Mesenchymal stem cell (in vitro differentiated cells and primary cell): Measurements from ENCODE around the gene CCDC85C.
A peak's percentile ranks its signal among the peaks of the same experiment; 100 is the strongest.

Experiments
- DNase-seq: peaks from one replicate; pipeline ENCODE4 v3.0.0-alpha.2; 2013
- H2AFZ ChIP-seq: one replicate; pipeline ENCODE4 v1.6.1; 2013; ENCODE audit warnings: low read depth, mild to moderate bottlenecking, control low read depth, inconsistent platforms, low read length, moderate library complexity
- H2AK5ac ChIP-seq: 2 replicates; pipeline ENCODE4 v1.6.1; 2013; ENCODE audit warnings: low read length, moderate library complexity, mild to moderate bottlenecking, inconsistent platforms; ENCODE audit not compliant: severe bottlenecking
- H2BK120ac ChIP-seq: one replicate; pipeline ENCODE4 v1.6.1; 2013; ENCODE audit warnings: low read depth, mild to moderate bottlenecking, inconsistent platforms, low read length, moderate library complexity
- H2BK12ac ChIP-seq, 2 experiments: one replicate each; pipeline ENCODE4 v1.6.1; 2013; ENCODE audit warnings: inconsistent platforms in 2 of 2, low read length in 2 of 2, mild to moderate bottlenecking in 2 of 2, moderate library complexity in 2 of 2, control low read depth in 1 of 2
- H2BK15ac ChIP-seq: one replicate; pipeline ENCODE4 v1.6.1; 2013; ENCODE audit warnings: mild to moderate bottlenecking, low read depth, inconsistent platforms; ENCODE audit not compliant: poor library complexity, severe bottlenecking
- H2BK5ac ChIP-seq: 2 replicates; pipeline ENCODE4 v1.6.1; 2013; ENCODE audit warnings: low read depth, mild to moderate bottlenecking, low read length, control low read depth, inconsistent platforms; ENCODE audit not compliant: poor library complexity, severe bottlenecking
- H3K14ac ChIP-seq, 2 experiments: one replicate each; pipeline ENCODE4 v1.6.1; 2013; ENCODE audit warnings: inconsistent platforms in 2 of 2, low read length in 2 of 2, control low read depth in 1 of 2, mild to moderate bottlenecking in 1 of 2, moderate library complexity in 1 of 2
- H3K18ac ChIP-seq, 2 experiments: one replicate each; pipeline ENCODE4 v1.6.1; 2013; ENCODE audit warnings: inconsistent platforms in 2 of 2, low read length in 2 of 2, control low read depth in 1 of 2, low read depth in 1 of 2, mild to moderate bottlenecking in 1 of 2
- H3K23ac ChIP-seq, 2 experiments: one replicate each; pipeline ENCODE4 v1.6.1; 2013; ENCODE audit warnings: inconsistent platforms in 2 of 2, low read length in 2 of 2, mild to moderate bottlenecking in 2 of 2, moderate library complexity in 2 of 2, control low read depth in 1 of 2
- H3K27ac ChIP-seq: 2 replicates; pipeline ENCODE4 v1.5.1; 2013; ENCODE audit warnings: mild to moderate bottlenecking, moderate library complexity, low read length, control low read depth, inconsistent platforms; ENCODE audit not compliant: poor library complexity, severe bottlenecking
- H3K27me3 ChIP-seq, 2 experiments: 2 replicates each; pipeline versions ENCODE4 v1.6.1 to v1.7.0; 2013; ENCODE audit warnings: low read length in 2 of 2, mild to moderate bottlenecking in 2 of 2, moderate library complexity in 2 of 2, control low read depth in 1 of 2, inconsistent platforms in 1 of 2; ENCODE audit not compliant: control insufficient read depth in 1 of 2, insufficient read depth in 1 of 2
- H3K36me3 ChIP-seq, 2 experiments: 2 replicates each; pipeline versions ENCODE4 v1.6.1 to v1.7.0; 2013; ENCODE audit warnings: low read length in 2 of 2, control low read depth in 1 of 2, inconsistent platforms in 1 of 2, low read depth in 1 of 2, mild to moderate bottlenecking in 1 of 2; ENCODE audit not compliant: insufficient read depth in 2 of 2, control insufficient read depth in 1 of 2
- H3K4ac ChIP-seq, 2 experiments: one replicate each; pipeline ENCODE4 v1.6.1; 2013; ENCODE audit warnings: inconsistent platforms in 2 of 2, low read length in 2 of 2, mild to moderate bottlenecking in 2 of 2, moderate library complexity in 2 of 2, control low read depth in 1 of 2, low read depth in 1 of 2
- H3K4me1 ChIP-seq: 2 replicates; pipeline ENCODE4 v1.6.1; 2013; ENCODE audit warnings: low read depth, low read length, control low read depth; ENCODE audit not compliant: control insufficient read depth, insufficient read depth
- H3K4me2 ChIP-seq: 2 replicates; pipeline ENCODE4 v1.6.1; 2013; ENCODE audit warnings: low read length, mild to moderate bottlenecking, inconsistent platforms; ENCODE audit not compliant: poor library complexity, severe bottlenecking
- H3K4me3 ChIP-seq, 2 experiments: 2 replicates each; pipeline versions ENCODE4 v1.5.1 to v1.7.0; 2013; ENCODE audit warnings: low read length in 2 of 2, mild to moderate bottlenecking in 2 of 2, control low read depth in 1 of 2, low read depth in 1 of 2; ENCODE audit not compliant: insufficient read depth in 1 of 2
- H3K79me1 ChIP-seq: replicated peaks from 2 replicates; pipeline ENCODE4 v1.6.1; 2013; ENCODE audit warnings: mild to moderate bottlenecking, control low read depth, low read length, inconsistent platforms; ENCODE audit not compliant: poor library complexity, severe bottlenecking
- H3K9ac ChIP-seq: 2 replicates; pipeline ENCODE4 v1.7.0; 2013; ENCODE audit warnings: mild to moderate bottlenecking, low read length, moderate library complexity
- H3K9me3 ChIP-seq: 2 replicates; pipeline ENCODE4 v1.7.0; 2013; ENCODE audit warnings: mild to moderate bottlenecking, low read length; ENCODE audit not compliant: control insufficient read depth
- H4K8ac ChIP-seq: one replicate; pipeline ENCODE4 v1.6.1; 2013; ENCODE audit warnings: inconsistent platforms, mild to moderate bottlenecking, low read length, moderate library complexity
- H4K91ac ChIP-seq: one replicate; pipeline ENCODE4 v1.6.1; 2013; ENCODE audit warnings: mild to moderate bottlenecking, low read length, inconsistent platforms
- WGBS: methylation state at CpG from one replicate; pipeline ENCODE4 v1.1.7; 2013; ENCODE audit warnings: mixed read lengths; 5-methylcytosine and 5-hydroxymethylcytosine counted together

CCDC85C gene

DNA sequence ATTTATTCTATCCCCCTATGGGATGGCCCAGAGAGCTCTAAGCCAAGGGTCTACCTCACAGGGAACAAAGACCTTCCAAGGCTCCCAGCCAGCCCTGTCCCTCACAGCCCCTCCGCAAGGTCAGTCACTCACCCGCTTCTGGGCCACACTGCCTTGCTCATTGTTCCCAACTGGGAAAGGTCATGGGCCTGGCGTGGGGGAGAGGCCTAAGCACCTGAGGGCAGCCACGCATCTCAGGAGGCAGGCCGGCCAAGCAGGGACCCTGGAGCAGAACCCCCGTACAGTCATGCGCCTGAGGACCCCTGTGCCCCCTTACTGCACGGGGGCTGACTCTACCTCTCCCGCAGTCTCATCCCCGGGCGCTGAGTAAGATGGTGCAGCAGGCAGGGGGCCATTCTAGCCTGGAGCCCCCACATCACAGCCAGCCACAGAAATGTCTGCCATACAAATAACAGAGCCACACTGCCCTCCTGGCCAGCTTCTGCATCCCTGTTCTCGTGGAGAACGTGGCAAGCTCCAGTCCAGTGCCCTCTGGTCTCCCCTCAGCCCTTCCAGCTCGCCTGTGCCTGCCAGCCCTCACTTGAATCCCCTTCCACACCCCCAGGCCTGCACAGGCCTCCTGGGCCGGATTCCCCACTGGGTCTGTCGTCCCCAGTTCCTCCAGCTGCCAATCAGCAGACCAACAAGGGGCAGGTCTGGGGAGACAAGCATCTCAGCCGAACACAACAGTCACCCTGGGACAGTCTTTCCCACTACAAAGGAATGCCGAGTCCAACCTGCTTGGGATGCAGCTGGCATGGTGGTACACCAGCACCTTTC, 16.3 kb downstream of the CCDC85C start:
- H2BK15ac ChIP-seq, result peak overlapping the region; percentile 7
- H2BK12ac ChIP-seq, result peak overlapping the region; percentile 33 to 75
- H3K14ac ChIP-seq, result peak overlapping the region in 1 of 2 experiments; percentile 23
- H3K79me1 ChIP-seq, result peaks cover 6% of the 10 kb centered on the region
- peak overlapping the region; percentile 26 to 32 for H3K4ac ChIP-seq
- no peak overlapping the region for H2AFZ ChIP-seq
- H3K23ac ChIP-seq, result no peak overlapping the region
- H3K27ac ChIP-seq, result no peak overlapping the region
- H3K36me3 ChIP-seq, result no peaks in the 10 kb centered on the region
- H4K91ac ChIP-seq, result peak overlapping the region; percentile 36
- DNase-seq, result no peak
- WGBS, result 91% methylated on average over 18 of the region's 18 CpGs
- peak overlapping the region; percentile 33 for H4K8ac ChIP-seq
- peaks cover 32% of the 10 kb centered on the region for H3K4me1 ChIP-seq
- H3K9ac ChIP-seq, result no peak overlapping the region
- no peak overlapping the region for H2AK5ac ChIP-seq
- no peak overlapping the region for H3K4me3 ChIP-seq
- H3K9me3 ChIP-seq, result no peaks in the 10 kb centered on the region
- no peak overlapping the region for H2BK120ac ChIP-seq
- no peak overlapping the region for H2BK5ac ChIP-seq
- no peak overlapping the region for H3K4me2 ChIP-seq
- H3K27me3 ChIP-seq, result peaks cover 0 to 48% of the 10 kb centered on the region in 2 experiments
- H3K18ac ChIP-seq, result peak overlapping the region; percentile 45 to 65

DNA sequence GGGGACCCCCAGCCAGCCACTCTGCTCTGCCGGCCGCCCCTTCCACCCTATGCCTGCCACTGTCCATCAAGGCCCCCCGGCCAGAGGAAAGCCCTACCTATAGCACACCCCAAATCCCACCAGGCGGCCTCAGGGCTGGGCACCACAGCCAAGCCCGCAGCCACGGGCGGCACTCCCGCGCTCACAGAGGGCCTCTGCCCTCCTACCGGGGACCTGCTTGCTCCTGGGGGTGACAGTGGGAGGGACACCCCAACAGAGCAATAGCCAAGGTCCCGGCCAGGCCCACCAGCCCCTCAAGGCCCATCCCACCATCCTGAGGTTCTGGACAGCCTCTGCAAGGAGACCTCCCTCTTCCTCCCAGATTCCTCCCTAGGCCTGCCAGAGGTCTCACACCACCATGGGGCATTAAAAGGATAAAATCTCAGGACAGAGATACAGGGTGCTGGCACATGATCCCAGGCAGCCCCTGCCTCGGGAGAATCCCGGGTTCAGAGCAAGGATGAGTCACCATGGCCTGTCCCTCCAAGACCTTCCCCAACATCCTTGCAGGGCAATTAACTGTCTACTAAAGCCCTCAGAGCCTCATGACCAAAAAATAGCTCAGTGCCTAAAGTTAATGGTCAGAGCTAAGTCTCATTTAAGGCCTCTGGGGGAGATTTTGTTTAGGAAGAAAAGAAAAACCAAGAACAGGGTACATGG, 17.1 kb downstream of the CCDC85C start:
- H3K27me3 ChIP-seq, result peaks cover 0 to 42% of the 10 kb centered on the region in 2 experiments
- no peak overlapping the region for H3K23ac ChIP-seq
- no peak overlapping the region for H2AK5ac ChIP-seq
- peaks cover 32% of the 10 kb centered on the region for H3K4me1 ChIP-seq
- H2BK5ac ChIP-seq, result no peak overlapping the region
- no peaks in the 10 kb centered on the region for H3K36me3 ChIP-seq
- no peak overlapping the region for H2BK12ac ChIP-seq
- H3K4ac ChIP-seq, result peak overlapping the region in 1 of 2 experiments; percentile 35
- H3K4me3 ChIP-seq, result no peak overlapping the region
- no peak overlapping the region for H4K8ac ChIP-seq
- H3K14ac ChIP-seq, result no peak overlapping the region
- no peak overlapping the region for H4K91ac ChIP-seq
- 76% methylated on average over 13 of the region's 13 CpGs for WGBS
- H3K4me2 ChIP-seq, result no peak overlapping the region
- no peaks in the 10 kb centered on the region for H3K9me3 ChIP-seq
- DNase-seq, result peak; percentile 41
- H3K18ac ChIP-seq, result no peak overlapping the region
- H3K79me1 ChIP-seq, result peaks cover 5% of the 10 kb centered on the region
- no peak overlapping the region for H2BK15ac ChIP-seq
- no peak overlapping the region for H2AFZ ChIP-seq
- H3K27ac ChIP-seq, result no peak overlapping the region
- no peak overlapping the region for H3K9ac ChIP-seq
- H2BK120ac ChIP-seq, result no peak overlapping the region

DNA sequence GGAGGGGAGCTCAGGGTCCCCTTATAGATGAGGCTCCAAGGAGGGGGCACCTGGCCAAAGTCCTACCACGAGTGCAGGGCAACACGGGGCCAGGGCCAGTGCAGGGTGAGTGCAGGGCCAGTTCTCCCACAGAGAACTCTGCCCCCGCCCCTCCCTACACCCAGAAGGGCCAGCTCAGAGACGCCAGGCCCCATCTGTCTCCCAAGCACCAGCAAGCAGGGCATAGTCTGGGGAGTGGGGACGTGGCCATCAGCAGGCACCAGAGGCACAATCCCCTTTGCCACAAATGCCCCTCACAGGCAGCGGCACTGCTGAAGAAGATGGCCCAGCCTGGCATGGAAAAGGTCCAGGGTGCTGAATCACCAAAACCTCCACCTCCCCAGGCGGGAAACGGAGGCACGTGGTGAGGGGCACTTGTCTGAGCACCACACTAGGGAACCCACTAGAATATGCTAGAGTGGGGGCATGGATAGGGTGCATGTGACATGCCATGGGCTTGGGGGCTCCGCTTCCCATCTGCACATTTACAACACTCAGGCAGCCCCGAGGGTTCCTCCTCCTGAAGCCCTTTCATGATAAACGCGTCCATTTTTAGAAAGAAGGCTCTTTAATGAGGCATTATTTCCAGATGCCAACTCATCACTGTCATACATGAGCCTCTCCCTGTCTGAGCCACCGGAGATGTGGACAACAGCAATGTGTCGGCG, 17.8 kb downstream of the CCDC85C start:
- Histone ChIP-seq H3K18ac (no peak overlapping the region), H2BK120ac (no peak overlapping the region), H3K23ac (peak overlapping the region in 1 of 2 experiments; percentile 28), H2AK5ac (no peak overlapping the region), H3K4me3 (no peak overlapping the region), H3K27ac (no peak overlapping the region), H3K4me2 (no peak overlapping the region), H4K91ac (no peak overlapping the region), H3K79me1 (peaks cover 5% of the 10 kb centered on the region), H3K4me1 (peaks cover 29% of the 10 kb centered on the region), H3K9ac (no peak overlapping the region), H2BK5ac (no peak overlapping the region), H3K36me3 (no peaks in the 10 kb centered on the region), H4K8ac (no peak overlapping the region), H2AFZ (no peak overlapping the region), H3K4ac (no peak overlapping the region), H3K9me3 (no peaks in the 10 kb centered on the region), H2BK15ac (no peak overlapping the region), H3K27me3 (peaks cover 0 to 49% of the 10 kb centered on the region in 2 experiments), H2BK12ac (no peak overlapping the region), H3K14ac (no peak overlapping the region)
- 93% methylated on average over 15 of the region's 16 CpGs for WGBS
- no peak for DNase-seq

DNA sequence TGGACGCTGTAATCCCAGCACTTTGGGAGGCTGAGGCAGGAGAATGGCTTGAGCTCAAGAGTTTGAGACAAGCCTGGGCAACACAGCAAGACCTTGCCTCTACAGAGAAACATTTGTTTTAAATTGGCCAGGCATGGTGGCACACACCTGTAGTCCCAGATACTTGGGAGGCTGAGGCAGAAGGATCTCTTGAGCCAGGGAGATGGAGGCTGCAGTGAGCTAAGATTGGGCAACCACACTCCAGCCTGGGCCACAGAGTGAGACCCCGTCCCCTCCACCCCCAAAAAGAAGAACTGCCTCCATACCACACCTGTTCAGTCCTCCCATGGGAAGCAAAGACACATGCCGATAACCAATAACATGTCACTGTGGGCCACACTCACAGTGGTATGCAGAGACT, 19.2 kb downstream of the CCDC85C start:
- Histone ChIP-seq H2BK12ac (no peak overlapping the region), H4K91ac (no peak overlapping the region), H3K79me1 (peaks cover 2% of the 10 kb centered on the region), H2BK5ac (no peak overlapping the region), H3K4ac (no peak overlapping the region), H3K18ac (no peak overlapping the region), H3K14ac (no peak overlapping the region), H3K4me3 (no peak overlapping the region), H2AK5ac (no peak overlapping the region), H2BK120ac (no peak overlapping the region), H3K23ac (no peak overlapping the region), H3K36me3 (no peaks in the 10 kb centered on the region), H2BK15ac (no peak overlapping the region), H3K27me3 (peaks cover 0 to 44% of the 10 kb centered on the region in 2 experiments), H3K9me3 (no peaks in the 10 kb centered on the region), H3K4me2 (no peak overlapping the region), H3K4me1 (peaks cover 24% of the 10 kb centered on the region), H3K27ac (no peak overlapping the region), H2AFZ (no peak overlapping the region), H4K8ac (no peak overlapping the region), H3K9ac (no peak overlapping the region)
- no peak for DNase-seq
- 98% methylated on average over 2 of the region's 3 CpGs for WGBS
